NOMO-1 (cell line): Measurements from ENCODE around the gene DPEP3.
"Not testable (repeated sequence)": the region's sequence is repeated elsewhere in the genome, so short reads cannot be mapped to it uniquely, and the experiment has no call there.

Source experiments
- DNase-seq, 2 experiments: peaks; one replicate each; lab custom pipeline; 2025; ENCODE audit not compliant: unreplicated experiment in 2 of 2; lab: John Stamatoyannopoulos, UW

The DPEP3 gene, protein sequence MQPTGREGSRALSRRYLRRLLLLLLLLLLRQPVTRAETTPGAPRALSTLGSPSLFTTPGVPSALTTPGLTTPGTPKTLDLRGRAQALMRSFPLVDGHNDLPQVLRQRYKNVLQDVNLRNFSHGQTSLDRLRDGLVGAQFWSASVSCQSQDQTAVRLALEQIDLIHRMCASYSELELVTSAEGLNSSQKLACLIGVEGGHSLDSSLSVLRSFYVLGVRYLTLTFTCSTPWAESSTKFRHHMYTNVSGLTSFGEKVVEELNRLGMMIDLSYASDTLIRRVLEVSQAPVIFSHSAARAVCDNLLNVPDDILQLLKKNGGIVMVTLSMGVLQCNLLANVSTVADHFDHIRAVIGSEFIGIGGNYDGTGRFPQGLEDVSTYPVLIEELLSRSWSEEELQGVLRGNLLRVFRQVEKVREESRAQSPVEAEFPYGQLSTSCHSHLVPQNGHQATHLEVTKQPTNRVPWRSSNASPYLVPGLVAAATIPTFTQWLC

DNA sequence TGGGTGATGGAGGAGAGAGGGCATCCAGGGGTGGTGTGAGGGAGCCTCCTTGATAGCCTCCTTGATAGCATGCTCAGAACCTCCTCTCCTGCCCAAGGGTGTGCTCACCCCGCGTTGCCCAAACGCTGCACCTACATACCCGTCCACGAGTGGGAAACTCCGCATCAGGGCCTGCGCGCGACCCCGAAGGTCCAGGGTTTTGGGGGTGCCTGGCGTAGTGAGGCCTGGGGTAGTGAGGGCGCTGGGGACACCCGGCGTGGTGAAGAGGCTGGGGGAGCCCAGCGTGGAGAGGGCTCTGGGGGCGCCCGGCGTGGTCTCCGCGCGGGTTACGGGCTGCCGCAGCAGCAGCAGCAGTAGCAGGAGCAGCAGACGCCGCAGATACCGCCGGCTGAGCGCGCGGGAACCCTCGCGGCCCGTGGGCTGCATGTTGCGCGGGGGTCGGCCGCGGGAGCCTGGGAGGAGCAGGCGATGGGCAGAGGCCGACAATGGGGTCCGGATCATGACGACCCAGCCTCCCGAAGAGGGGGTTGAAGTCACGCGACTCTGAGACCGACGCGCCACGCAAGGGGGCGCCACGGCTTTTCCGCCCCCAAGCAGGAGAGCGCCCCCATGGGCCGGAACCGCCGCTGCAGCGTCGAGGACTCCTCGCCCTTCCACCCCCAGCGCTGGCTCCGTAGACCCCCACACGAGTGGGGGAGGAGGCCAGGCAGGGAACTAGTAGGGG lies at the start of gene DPEP3:
TSS of gene DPEP3 (minus strand) at position 545 of the 724 bp plus-strand sequence. CDS start at position 426, 119 bp downstream.
- peak; percentile 48 to 59 for DNase-seq

DNA sequence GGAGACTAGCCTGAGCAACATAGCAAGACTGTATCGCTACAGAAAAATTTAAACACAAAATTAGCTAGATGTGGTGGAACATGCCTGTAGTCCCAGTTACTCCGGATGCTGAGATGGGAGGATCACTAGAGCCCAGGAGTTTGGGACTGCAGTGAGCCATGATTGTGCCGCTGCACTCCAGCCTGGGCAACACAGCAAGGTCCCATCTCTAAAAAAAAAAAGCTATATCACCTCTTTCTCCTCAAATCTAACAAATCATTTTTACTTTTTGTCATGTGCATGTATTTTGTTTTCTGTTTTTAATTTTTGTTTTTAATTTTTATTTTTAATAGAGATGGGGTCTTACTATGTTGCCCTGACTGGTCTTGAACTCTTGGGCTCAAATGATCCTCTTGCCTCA lies 48.7 kb upstream of the DPEP3 start:
- no peak for DNase-seq

DNA sequence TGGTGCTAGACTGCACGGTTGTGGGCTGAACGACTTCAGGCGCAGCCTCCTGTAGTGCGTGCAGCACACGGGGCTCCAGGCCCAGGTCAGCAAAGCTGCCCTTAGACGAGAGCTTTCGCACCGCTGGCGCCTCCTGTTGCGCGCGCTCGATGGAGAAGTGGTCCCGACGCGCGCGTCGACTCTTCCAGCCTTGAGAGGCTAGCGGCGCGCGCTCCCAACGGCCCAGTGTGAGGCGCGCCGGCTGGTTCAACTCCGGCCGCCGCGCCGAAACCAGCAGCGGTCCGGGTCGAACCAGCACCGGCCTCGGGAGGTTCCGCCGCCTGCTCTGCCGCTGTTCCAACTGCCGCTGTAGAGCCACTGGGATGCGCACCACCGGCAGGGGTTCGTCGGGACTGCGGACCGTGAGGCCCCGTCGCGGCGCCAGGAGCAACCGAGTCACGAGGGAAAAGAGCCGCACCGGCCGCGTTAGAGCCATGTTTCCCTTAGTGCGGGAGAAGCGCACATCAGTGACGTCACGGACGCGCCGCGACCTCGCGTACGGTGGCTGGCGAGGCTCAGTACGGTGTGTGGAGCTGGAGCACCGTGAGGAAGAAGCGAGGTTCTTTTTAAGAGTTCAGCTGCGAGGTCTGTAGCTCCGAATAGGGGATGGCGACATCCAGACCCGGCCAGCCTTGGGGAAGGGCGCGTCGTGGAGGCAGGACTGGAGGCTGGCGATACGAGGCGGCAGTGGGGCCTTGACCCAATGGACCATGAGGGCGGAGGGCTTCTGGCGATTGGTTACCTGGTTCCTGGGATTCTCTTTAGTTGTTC lies 42.6 kb upstream of the DPEP3 start, which contains the start of the genes DDX28 and DUS2:
TSS of gene DDX28 (minus strand) at position 505 of the 810 bp plus-strand sequence. CDS start at position 475, 30 bp downstream.
TSS of gene DUS2 (plus strand) at position 557 of the 810 bp plus-strand sequence. CDS start 14,740 bp downstream, outside the sequence.
- DNase-seq = peak; percentile 76 to 83

DNA sequence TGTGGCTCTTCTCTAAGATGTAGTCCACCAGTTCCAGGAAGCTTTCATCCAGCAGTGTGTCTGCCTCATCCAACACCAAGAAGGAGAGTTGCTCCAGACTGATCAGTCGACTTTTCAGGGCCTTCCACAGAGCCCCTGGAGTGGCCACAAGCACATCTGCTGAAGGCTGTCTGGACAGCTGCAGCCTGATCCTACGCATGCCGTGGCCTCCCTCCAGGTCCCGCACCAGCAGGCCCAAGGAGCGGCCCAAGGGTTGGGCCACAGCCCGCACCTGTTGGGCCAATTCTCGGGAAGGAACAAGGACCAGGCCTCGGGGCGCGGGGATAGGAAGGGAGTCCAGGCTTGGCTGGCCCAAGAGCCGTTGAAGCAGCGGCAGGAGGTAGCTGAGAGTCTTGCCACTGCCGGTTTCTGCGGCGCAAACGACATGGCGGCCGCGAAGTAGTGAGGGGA lies 42.0 kb upstream of the DPEP3 start:
- no peak for DNase-seq

DNA sequence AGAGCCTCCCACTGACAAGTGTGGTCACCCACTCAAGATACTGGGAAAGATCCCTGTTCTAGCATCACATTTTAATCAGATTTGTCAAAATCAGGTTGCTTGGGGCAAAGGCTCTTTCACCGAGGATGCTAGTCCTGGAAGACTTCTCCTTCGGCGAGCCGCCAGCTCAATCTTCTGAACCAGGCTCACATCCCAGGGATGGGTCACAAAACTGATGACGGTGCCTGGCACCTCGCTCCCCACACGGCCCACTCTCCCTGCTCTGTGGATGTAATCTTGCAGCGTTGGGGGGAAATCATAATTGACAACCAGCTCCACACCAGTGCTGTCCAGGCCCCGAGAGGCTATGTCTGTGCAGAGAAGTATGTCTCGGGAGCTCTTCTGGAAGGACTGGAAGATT lies 41.2 kb upstream of the DPEP3 start:
- no peak for DNase-seq

DNA sequence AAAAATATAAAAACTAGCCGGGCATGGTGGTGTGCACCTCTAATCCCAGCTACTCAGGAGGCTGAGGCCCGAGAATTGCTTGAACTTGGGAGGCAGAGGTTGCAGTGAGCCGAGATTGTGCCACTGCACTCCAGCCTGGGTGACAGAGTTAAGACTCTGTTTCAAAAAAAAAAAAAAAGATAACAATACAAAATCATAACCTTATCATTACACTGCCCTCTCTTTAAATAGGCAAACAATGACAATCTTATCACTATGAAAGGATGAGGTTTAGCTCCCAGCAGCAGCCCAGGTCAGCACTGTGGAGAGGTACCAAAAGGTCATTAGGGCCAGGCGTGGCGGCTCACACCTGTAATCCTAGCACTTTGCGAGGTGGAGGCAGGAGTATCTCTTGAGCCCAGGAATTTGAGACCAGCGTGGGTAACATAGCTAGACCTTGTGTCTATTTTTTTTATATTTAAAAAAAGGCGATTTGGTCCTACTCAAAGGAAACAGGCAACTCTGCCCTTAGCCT lies 38.9 kb upstream of the DPEP3 start:
- no peak for DNase-seq

DNA sequence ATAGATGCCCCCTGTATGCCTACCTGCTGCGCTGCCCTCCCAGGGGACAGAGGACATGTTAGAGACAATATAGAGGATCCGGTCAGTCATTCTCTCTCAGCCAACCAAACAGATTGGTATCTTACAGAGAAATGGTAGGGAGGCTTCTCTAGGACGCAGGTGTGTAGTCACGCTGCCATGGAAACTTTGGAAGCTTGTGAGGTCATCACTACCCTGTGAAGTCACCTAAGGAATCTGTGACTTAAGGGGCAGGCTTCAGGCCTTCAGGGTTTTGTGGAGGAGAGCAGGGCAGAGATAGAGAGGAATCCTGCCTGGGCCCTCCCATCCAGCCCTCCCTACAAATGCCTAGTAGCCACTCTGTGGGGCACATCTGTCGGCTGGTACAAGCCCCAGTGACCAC lies 35.4 kb upstream of the DPEP3 start, which contains the start of gene DPEP2NB:
TSS of gene DPEP2NB (minus strand) at position 231 of the 400 bp plus-strand sequence. CDS start at position 90, 141 bp downstream.
- DNase-seq = no peak

DNA sequence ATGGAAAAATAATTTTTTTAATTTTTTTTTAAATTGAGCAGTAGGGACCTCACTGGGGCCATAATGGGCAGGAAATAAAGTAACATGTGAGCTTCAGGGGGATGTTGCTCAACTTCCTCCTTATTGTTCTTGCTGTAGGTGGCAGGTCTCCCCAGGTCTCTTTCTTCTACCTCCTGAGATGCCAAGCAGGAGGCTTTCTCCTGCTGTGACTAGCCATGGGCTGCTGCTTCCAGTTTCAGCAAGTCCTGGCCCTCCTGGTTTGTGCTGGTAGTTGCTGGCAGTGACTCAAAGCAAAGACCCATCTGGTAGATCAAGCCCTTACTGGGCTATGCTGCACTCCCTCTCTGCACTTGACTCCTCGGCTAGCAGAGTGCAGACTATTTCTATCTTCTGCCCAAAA lies 33.1 kb upstream of the DPEP3 start:
- peak; percentile 57 to 74 for DNase-seq

DNA sequence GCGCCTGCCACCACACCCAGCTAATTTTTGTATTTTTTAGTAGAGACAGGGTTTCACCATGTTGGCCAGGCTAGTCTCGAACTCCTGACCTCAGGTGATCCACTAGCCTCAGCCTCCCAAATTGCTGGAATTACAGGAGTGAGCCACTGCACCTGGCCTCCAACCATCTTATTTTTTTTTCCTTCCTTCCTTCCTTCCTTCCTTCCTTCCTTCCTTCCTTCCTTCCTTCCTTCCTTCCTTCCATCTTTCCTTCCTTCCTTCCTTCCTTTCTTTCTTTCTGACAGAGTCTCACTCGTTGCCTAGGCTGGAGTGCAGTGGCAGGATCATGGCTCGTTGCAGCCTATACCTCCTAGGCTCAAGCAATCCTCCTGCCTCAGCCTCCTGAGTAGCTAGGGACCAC lies 29.6 kb upstream of the DPEP3 start:
- DNase-seq = not testable (repeated sequence)

DNA sequence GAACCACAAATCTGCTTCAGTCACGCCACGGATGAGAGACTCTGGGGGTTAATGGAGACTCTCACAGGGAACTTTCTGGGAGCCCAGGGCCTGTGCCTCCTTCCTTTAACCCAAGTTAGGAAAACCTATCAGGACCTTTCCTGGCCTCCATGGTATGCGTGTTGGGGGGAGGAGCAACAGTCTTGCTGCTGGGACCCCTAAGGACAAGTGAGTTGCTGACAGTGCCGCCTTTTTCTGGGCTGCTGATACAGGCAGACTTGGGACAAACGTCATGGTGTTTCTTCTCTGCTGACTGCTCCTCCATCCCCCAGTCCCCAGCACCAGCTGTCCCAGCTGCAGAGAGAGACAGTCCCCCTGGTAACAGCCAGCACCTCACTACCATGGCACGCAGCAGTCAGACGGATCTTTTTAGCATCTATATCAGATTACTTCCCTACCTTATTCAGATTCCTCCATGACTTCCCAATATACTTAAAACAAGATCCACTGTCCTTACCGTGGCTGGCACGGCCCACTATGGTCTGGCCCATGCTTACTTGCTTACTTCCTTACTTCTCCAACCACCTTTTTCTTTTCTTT lies 28.9 kb upstream of the DPEP3 start:
- DNase-seq = no peak

DNA sequence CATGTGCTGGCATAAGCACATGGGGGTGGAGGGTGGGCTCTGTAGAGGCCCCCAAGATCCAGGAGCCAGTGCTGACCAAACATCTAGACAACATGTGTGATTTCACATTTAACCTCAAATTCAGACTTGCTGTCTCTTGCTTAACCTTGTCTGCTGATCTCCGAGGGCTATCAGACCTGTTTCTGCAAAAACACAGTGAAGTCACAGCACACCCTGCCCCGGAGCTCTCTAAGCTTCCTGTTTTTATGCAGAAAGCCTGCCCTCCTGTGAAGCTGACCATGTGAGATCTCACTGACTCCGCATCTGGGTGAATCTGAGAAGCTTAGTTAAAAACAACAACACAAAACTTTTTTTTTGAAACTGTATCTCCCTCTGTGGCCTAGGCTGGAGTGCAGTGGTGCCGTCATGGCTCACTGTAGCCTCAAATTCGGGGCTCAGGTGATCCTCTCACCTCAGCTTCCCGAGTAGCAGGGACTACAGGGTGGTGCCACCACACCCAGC lies 25.5 kb upstream of the DPEP3 start:
- peak; percentile 76 to 96 for DNase-seq

DNA sequence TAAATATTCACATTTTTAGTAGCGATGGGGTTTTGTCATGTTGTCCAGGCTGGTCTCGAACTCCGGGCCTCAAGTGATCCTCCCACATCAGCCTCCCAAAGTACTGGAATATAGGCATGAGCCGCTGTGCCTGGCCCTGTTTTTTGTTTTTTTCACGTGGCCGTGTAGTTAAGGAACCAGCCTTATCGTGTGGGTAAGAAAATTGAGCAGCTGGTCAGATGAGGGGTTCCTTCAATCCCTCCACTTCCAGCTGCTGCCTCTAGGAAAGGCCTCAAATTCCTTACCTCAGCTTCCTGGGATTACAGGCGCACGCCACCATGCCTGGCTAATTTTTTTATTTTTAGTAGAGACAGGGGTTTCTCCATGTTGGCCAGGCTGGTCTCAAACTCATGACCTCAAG lies 24.9 kb upstream of the DPEP3 start:
- DNase-seq = no peak

DNA sequence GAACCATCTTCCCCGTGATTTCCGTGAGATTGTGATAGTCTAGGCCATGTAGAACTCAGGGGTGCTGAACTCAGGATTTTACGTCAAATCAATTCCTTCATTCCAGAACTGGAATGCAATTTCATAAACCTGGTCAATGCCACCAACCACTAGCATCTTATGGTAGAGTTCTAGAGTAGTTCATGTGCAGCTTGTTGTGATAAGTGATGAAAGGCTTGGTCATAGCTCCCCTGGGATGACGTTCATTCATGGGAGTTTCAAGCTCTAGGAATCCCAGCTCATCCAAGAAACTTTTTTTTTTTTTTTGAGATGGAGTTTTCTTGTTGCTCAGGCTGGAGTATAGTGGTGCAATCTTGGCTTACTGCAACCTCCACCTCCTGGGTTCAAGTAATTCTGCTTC lies 22.7 kb upstream of the DPEP3 start:
- DNase-seq = no peak

DNA sequence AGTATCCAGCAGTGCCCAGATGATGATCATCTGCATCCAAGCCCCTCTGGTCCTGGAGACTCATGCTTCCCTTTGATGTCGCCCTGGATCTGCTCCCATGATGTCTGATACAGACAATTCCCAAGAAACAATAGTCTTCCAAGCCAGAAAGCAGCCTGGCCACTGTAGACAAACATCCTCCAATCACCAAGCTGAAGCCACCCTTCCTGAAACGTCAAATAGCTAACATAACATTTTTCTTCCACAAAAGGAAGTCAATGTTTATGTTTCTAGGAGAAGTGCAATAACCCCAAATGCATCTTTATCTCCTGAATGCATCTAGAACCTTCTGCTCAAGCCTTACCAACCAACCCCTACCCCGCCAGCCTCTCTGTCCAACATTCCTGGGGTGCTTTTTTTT lies 20.2 kb upstream of the DPEP3 start:
- no peak for DNase-seq

DNA sequence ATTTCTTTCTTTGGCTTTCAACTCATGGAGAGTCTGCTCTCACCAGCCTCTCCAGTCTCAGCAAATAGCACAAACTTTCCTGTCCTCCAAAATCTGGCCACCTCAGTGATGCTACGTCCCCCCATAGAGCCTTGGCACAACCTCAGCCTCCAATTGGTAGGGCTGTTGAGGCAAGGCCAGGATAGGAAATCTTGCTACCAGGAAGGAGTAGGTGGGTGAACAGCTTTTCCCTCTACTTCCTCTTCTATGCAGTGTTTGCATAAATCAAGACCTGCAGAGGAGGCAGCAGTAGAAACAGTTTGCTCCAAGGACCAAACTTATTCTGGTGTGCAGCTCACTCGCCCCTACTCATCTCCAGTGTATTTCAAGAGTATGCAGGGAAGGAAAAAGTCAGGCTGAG lies 19.7 kb upstream of the DPEP3 start:
- DNase-seq = peak; percentile 45 to 58

DNA sequence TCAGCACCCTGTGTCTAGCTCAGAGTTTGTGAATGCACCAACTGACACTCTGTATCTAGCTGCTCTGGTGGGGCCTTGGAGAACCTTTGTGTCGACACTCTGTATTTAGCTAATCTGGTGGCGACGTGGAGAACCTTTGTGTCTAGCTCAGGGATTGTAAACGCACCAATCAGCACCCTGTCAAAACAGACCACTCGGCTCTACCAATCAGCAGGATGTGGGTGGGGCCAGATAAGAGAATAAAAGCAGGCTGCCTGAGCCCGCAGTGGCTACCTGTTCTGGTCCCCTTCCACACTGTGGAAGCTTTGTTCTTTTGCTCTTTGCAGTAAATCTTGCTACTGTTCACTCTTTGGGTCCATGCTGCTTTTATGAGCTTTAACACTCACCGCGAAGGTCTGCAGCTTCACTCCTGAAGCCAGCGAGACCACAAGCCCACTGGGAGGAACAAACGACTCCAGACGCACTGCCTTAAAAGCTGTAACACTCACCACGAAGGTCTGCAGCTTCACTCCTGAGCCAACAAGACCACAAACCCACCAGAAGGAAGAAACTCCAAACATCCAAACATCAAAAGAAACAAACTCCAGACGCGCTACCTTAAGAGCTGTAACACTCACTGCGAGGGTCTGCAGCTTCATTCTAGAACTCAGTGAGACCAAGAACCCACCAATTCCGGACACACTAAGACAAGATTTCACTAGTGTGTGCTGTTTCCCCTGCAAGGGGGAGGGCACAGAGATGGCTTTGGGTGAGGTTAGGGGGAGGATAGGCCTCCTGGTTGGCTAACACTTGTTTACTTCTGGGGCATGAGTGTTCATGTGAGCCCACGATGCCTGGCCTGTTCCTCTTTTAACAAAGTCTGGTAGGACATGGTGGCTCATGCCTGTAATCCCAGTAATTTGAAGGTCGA lies 18.7 kb upstream of the DPEP3 start, which contains the start of gene DPEP2:
TSS of gene DPEP2 (minus strand) at position 706 of the 910 bp plus-strand sequence. CDS start 6,272 bp downstream, outside the sequence.
- peak; percentile 88 to 91 for DNase-seq

DNA sequence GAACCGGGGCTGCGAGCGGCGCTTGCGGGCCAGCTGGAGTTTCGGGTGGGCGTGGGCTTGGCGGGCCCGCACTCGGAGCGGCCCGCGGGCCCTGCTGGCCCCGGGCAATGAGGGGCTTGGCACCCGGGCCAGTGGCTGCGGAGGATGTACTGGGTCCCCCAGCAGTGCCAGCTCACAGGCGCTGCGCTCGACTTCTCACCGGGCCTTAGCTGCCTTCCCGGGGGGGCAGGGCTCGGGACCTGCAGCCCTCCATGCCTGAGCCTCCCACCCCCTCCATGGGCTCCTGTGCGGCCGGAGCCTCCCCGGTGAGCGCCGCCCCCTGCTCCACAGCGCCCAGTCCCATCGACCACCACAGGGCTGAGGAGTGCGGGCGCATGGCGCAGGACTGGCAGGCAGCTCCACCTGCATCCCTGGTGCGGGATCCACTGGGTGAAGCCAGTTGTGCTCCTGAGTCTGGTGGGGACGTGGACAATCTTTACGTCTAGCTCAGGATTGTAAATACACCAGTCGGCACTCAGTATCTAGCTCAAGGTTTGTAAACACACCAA lies 18.0 kb upstream of the DPEP3 start:
- DNase-seq = not testable (repeated sequence)

DNA sequence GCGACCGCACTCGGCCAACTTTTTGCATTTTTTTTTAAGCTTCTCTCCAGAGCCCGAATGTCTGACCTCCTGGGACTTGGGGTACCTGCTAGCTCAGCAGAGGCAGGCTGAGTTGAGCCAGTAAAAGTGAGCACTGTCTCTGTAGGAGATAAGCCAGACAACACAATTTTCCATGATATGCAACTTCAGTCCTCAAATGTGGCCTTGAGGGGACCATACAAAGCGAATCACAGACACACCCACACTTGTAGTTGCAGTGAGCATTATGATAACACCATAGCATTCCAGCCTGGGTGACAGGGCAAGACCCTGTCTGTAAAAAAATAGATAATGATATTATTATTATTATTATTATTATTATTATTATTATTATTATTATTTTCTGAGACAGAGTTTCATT lies 16.4 kb upstream of the DPEP3 start:
- no peak for DNase-seq
